ENCODE results near the gene ZFP64. TPM values are rescaled to one million over a fixed set of nuclear protein-coding genes. Genes with fewer than 3 reads are reported as not detected.

The ZFP64 gene
- total RNA-seq, 2 donors from 2014 or later: 7.3 to 9.1 TPM

DNA sequence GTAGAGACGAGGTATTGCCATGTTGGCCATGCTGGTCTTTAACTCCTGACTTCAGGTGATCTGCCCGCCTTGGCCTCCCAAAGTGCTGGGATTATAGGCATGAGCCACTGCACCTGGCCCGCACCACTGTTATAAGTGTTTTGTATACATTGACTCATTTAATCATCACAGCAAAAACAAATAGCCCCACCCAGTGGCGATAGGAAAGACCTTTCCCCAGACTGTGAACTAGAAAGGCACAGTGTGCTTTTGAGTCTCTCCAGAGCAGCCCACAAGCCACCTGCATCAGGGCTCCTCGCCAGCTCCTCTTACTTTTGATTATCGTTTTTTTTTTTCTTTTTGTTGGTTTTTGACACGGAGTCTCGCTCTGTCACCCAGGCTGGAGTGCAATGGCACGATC is 27.9 kb upstream of the ZFP64 start:
- H3K4me3 ChIP-seq: no peak overlapping the region
- TF ChIP-seq, protein P1, sequence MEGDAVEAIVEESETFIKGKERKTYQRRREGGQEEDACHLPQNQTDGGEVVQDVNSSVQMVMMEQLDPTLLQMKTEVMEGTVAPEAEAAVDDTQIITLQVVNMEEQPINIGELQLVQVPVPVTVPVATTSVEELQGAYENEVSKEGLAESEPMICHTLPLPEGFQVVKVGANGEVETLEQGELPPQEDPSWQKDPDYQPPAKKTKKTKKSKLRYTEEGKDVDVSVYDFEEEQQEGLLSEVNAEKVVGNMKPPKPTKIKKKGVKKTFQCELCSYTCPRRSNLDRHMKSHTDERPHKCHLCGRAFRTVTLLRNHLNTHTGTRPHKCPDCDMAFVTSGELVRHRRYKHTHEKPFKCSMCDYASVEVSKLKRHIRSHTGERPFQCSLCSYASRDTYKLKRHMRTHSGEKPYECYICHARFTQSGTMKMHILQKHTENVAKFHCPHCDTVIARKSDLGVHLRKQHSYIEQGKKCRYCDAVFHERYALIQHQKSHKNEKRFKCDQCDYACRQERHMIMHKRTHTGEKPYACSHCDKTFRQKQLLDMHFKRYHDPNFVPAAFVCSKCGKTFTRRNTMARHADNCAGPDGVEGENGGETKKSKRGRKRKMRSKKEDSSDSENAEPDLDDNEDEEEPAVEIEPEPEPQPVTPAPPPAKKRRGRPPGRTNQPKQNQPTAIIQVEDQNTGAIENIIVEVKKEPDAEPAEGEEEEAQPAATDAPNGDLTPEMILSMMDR (IDR thresholded peaks at IDR 0.05): no peak
- no peaks in the 10 kb centered on the region for H3K27me3 ChIP-seq
- H3K4me1 ChIP-seq: no peaks in the 10 kb centered on the region
- DNase-seq (ENCODE audit: low spot score): no peak
- H3K27ac ChIP-seq: no peak overlapping the region
- H3K9me3 ChIP-seq: peaks cover 6 to 20% of the 10 kb centered on the region in 2 donors
- H3K36me3 ChIP-seq: no peaks in the 10 kb centered on the region

DNA sequence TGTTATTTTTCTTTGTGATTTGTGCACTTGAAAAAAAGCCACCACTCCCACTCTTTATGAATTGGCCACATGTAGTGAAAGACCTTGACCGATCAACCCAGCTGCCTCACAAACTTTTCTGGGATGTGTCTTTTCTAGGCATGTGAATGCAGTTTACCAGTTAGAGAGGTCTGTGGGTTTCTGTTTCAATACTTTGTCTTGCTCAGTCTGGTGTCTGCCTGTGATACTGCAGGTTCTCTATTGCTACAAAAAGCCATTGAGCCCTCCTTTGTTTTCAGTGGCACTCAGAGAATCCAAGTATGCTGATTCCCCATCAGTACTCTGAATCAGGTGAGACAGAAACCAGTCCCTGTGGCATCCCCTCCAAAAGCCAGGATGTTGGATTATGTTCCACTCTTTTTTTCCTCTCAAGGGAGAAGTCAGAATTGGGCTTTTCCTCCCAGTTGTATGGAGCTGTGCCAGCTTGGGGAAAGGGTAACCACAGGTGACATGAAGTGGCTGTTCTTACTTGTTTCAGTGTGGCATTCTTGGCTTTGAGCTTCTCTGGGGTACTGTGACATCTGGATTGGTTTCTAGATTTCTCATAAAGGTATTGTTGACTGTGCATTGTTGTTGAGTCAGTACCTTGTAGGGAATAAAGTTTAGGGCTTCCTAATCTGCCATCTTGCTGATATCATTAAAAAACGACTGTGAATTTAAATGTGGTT is 26.3 kb upstream of the ZFP64 start:
- H3K4me1 ChIP-seq: no peaks in the 10 kb centered on the region
- no peak overlapping the region for H3K4me3 ChIP-seq
- no peaks in the 10 kb centered on the region for H3K27me3 ChIP-seq
- H3K36me3 ChIP-seq: no peaks in the 10 kb centered on the region
- TF ChIP-seq, protein P1 (IDR thresholded peaks at IDR 0.05): no peak
- DNase-seq (ENCODE audit: low spot score): no peak
- H3K27ac ChIP-seq: no peak overlapping the region
- H3K9me3 ChIP-seq: peaks cover 6 to 28% of the 10 kb centered on the region in 2 donors

DNA sequence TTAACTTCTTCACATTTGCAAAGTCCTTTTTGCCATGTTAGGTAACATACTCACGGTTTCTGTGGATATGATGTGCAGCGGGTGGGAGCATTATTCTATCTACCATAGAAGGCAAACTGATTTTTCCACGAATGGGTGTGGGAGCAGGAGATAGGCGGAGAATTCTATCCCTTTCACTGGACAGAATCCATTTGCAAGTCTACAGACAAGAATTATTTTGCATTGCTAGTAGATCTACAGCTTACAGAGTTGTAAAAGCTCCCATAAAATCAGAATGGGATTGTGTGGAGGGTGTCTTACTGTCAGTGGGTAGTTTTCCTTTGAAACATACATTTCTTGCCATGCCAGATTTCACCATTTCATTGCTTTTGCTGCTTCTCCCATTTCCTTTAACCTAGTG is 22.4 kb upstream of the ZFP64 start:
- peaks cover 0 to 26% of the 10 kb centered on the region in 2 donors for H3K9me3 ChIP-seq
- TF ChIP-seq, protein P1 (IDR thresholded peaks at IDR 0.05): no peak
- H3K27me3 ChIP-seq: no peaks in the 10 kb centered on the region
- H3K27ac ChIP-seq: no peak overlapping the region
- DNase-seq (ENCODE audit: low spot score): no peak
- H3K36me3 ChIP-seq: no peaks in the 10 kb centered on the region
- H3K4me3 ChIP-seq: no peak overlapping the region
- no peaks in the 10 kb centered on the region for H3K4me1 ChIP-seq

DNA sequence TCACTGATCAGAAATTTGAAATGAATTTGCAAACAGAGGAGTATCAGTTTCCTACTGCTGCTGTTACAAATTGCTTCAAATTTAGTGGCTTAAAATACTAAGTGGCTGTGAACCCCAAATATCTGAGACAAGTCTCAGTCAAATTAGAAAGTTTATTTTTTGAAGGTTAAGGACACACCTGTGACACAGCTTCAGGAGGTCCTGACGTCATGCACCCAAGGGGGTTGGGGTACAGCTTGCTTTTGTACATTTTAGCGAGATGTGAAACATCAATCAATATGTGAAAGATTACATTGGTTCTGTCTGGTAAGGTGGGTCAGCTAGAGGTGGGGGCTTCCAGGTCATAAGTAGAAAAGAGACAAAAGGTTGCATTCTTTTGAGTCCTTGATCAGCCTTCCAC is 21.4 kb upstream of the ZFP64 start:
- Histone ChIP-seq H3K36me3 (no peaks in the 10 kb centered on the region), H3K4me3 (no peak overlapping the region), H3K9me3 (peaks cover 0 to 26% of the 10 kb centered on the region in 2 donors), H3K4me1 (no peaks in the 10 kb centered on the region), H3K27me3 (no peaks in the 10 kb centered on the region), H3K27ac (no peak overlapping the region)
- DNase-seq (ENCODE audit: low spot score): no peak
- TF ChIP-seq, protein P1 (IDR thresholded peaks at IDR 0.05): no peak

DNA sequence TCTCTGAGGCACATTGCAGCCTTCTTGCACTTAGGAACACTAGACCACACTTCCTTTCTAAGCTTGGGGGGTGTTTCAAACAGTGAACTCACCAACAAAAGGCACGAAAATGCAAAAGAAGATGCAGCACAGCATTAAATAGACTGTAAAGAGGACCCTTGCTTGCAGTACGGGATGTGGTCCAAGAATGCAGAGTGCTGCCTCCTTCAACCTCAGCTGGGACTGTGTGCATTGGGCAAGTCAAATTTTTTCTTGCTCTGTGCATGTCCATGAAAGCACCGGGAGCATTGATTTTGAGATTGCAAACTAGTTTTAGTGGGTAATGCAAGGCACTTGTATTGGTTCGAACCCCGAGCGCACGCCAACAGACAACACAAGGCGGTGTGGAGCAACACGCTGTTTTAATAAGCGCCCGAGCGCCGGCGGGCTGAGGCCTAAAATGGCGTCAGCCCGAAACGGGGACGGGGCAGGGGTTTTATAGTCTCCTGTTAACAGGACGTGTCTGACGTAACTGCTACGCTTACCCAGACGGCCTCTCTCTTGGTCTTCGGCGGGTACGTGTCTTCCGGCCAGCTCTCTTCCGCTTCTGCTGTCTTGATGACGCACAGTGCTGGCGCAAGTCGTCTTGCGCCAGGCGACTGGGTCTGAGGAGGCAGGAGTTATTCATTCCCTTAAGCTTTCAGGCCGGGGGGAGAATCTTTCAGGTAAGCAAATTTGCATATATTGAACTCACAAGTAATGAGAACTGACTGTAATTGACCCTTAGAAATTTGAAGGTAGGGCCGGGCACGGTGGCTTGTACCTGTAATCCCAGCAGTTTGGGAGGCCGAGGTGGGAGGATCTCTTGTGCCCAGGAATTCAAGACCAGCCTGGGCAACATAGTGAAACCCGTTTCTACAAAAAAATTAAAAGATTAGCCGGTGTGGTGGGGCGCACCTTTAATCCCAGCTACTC is 18.7 kb upstream of the ZFP64 start:
- H3K4me3 ChIP-seq: no peak overlapping the region
- no peaks in the 10 kb centered on the region for H3K27me3 ChIP-seq
- TF ChIP-seq, protein P1 (IDR thresholded peaks at IDR 0.05): no peak
- DNase-seq (ENCODE audit: low spot score): no peak
- no peaks in the 10 kb centered on the region for H3K36me3 ChIP-seq
- H3K27ac ChIP-seq: no peak overlapping the region
- no peaks in the 10 kb centered on the region for H3K4me1 ChIP-seq
- peaks cover 0 to 15% of the 10 kb centered on the region in 2 donors for H3K9me3 ChIP-seq
